COR-L47 (cell line): ENCODE measurements around the gene AOPEP.

Experiments used
- DNase-seq: peaks from one replicate; lab custom pipeline; 2025; lab: John Stamatoyannopoulos, UW

Gene AOPEP

GRCh38 chr9:95116002-95116807, 389.7 kb downstream of the AOPEP start:
- DNase-seq = no peak

- no peak for DNase-seq
Measured at GRCh38 chr9:95116808-95117204, 390.3 kb downstream of the AOPEP start.

- no peak for DNase-seq
Measured at GRCh38 chr9:95118596-95118995, 392.1 kb downstream of the AOPEP start.

- no peak for DNase-seq
Measured at GRCh38 chr9:95120781-95121370, 394.4 kb downstream of the AOPEP start.

DNA sequence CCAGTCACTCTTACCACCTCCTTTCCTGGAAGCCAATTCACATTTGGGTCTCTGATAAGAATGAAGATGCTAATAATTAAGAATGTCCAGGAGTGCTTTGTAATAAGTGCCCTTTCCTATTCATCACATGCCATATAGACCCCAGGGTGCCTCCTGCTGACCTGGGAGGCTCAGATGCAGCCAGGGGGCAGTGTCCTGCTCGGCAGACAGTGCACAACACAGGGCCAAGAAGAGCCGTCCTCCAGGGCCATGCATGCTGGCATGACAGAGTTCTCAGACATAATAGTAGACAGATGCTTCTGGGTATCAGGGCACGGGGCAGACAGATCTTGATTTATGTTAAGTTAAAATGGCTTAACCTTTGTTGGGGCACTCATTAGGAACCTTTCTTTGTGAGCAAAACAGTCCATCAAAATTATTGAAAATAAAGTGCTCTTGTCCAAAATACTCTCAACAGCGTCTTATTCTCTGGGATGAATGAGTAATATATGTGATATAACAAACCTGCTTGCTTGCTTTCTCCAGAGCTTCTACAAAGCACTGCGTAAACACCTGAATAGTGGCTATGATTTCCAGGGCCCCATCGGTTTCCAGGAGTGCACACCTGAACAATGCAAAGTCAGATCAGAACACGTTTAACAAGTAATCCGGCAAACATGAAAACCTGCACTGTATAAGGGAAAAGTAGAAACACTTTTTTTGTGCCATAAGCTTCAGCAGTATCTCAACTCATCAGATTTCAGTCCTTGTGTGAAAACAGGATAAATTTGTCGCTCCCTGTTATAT, 398.3 kb downstream of the AOPEP start:
- no peak for DNase-seq

- DNase-seq = no peak
Measured at GRCh38 chr9:95125652-95126051, 399.2 kb downstream of the AOPEP start.

DNA sequence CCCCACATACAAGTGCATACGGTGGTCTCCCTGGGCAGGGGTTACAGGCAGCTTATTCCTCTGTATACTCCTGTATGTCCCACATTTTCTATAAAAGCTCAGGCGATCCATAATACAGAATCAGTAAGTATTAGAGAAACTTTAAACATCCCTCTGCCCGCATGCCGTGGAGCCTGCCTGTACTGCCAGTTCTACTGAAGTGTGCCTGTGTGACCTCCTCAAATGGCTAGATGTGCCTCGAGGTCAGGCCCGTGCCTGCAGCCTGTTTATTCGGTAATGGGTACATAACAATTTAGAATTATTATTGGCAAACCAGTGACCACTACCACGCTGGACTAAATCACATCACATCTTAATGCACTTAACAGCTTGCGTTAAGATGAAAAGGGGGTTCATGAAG, 400.2 kb downstream of the AOPEP start:
- DNase-seq = no peak

DNA sequence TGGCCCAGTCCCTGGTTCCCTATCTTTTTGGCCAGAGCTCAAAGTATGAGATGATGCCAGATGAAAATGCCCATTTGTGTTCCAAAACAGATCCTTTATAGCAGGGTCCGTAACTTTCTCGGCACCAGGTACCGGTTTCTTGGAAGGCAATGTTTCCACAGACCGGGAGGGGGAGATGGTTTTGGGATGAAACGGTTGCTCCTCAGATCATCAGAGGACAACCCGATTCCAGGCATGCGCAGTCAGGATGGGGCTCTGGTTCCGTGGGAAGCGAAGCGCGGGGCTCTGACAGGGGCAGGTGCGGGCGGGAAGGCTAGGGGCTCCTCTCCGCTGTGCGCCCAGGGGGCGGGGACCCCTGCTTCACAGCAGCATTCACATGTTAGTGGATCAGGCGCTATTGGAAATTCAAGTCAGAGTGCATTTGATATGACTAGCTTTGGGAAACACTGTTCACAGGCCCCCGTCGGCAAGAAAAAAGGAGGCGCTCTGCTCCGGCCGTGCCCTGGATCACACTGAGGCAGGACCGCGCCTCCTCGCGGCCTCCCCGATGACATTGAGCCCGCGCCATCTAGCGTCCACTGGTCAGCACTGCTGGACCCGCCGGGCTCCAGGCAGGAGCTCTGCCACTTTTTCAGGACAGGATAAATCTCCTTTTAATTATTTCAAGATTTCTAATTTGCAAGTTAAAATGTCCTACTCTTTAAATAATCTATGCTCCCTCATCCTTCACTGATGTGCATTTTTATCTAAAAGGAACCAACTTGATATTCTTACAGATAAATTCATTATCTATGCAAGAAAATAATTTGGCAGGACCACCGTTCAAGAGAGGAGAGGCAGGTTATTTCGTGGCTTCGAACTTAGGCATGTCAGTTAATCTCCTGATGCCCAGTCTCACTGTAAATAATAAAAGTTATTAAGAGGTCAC, 401.0 kb downstream of the AOPEP start:
- peak; percentile 69 for DNase-seq

- no peak for DNase-seq
Measured at GRCh38 chr9:95128177-95128524, 401.7 kb downstream of the AOPEP start.

DNA sequence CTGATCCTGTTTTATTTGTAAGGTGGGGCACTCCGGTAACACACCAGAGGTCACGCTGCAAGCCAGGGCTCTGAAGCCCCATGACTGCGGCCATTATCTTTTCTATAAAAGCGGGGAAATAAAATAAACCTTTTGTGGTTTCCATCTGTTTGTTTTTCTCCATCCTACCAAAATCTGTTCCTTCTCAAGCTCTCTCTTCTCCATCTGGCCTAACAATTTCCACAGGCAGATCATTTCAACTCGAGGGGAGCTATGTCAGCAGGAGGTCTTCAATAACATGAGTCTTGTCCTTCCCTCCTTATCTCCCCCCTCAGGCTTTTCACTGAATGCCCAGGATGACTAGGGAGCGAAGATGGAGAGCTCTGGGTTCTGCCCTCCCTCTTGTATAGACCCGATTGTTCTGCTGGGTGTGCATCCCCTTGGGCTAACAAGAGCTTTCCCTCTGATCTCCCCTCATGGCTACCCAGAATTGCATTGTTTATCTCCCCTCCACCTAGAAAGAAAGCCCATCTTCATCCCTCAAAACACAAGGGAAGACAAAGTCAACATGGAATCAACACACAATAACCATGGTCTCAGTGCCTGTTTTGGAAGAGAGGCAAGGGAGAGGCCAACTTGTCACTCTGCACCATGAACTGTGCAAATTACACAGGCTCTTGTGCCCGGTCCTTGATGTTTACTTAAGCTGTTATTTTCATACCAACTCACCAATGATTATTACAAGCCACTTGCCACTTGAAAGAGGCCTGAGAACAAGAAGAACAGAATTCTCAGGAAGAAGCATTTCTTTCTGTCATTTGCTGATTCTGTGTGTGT, 403.2 kb downstream of the AOPEP start:
- peak; percentile 6 for DNase-seq

DNA sequence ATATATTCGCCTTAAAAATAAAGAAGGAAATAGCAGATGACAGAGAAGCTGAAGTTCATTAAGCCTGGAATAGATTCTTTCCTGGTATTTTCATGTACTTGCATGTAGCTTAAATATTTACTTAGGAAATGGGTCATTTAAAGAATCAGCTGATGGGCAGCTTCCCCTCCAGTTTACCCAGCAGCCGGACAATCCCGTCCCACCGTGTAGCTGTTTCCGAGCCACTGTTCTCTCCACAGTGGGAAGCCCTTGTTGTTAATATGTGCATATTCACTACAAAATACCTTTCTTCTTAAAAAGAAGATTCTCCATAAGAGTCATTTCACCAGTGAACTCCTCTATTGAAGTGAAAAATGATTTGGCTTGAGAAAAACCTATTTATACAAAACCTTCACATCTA, 404.0 kb downstream of the AOPEP start:
- no peak for DNase-seq

GRCh38 chr9:95131023-95131943, 404.8 kb downstream of the AOPEP start:
- DNase-seq = peak; percentile 61

- no peak for DNase-seq
Measured at GRCh38 chr9:95132366-95133324, 406.1 kb downstream of the AOPEP start.

GRCh38 chr9:95133325-95133705, 406.8 kb downstream of the AOPEP start:
- no peak for DNase-seq

DNA sequence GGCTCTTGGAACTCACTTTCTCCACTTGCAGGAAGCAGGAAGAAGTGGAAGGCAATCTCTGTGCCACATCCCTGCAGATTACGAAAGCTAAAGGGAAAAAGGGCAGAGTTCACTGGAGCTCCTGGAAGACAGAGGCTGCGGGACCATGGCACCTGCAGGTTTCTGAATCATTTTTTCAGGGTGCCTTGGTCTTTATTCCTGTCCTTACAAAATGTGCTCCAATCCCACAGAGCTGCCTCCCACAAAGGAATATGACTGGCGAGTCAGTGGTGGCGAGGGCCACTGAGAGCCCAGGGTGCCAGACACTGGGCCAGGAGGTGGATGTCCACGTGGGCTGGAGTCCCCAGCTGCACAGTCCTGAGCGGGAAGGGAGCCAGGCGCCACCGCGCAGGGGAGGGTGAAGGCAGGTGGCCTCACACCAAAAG, 408.0 kb downstream of the AOPEP start:
- DNase-seq = no peak

GRCh38 chr9:95135756-95136155, 409.3 kb downstream of the AOPEP start:
- DNase-seq = no peak
